Endothelial cell of umbilical vein (primary cell): ENCODE data around the gene LRRC8E.

Experiments used
- EZH2 ChIP-seq: IDR thresholded peaks from 2 replicates; pipeline ENCODE4 v1.6.1; 2012; ENCODE audit warnings: borderline replicate concordance, low read depth, mild to moderate bottlenecking, moderate library complexity, low read length, inconsistent platforms; ENCODE audit not compliant: severe bottlenecking
- FOS ChIP-seq: IDR thresholded peaks from 2 replicates; pipeline ENCODE4 v1.6.1; 2011; ENCODE audit warnings: mild to moderate bottlenecking, low read length, moderate library complexity, borderline replicate concordance; ENCODE audit not compliant: insufficient read depth
- MAX ChIP-seq: IDR thresholded peaks from 2 replicates; pipeline ENCODE4 v1.6.1; 2011; ENCODE audit not compliant: insufficient read depth, insufficient read length

- TF ChIP-seq EZH2 (no peak), MAX (no peak), FOS (no peak)
Measured at GRCh38 chr19:7904074-7905020, 16.0 kb downstream of the LRRC8E start.
